Measurements from ENCODE around the gene CFHR1. TPM values are rescaled to one million over a fixed set of nuclear protein-coding genes. Genes with fewer than 3 reads are reported as not detected.
"Not testable (repeated sequence)": the region's sequence is repeated elsewhere in the genome, so short reads cannot be mapped to it uniquely, and the experiment has no call there.

Gene CFHR1
- total RNA-seq, result not detected
- total RNA-seq (2013), result not detected

DNA sequence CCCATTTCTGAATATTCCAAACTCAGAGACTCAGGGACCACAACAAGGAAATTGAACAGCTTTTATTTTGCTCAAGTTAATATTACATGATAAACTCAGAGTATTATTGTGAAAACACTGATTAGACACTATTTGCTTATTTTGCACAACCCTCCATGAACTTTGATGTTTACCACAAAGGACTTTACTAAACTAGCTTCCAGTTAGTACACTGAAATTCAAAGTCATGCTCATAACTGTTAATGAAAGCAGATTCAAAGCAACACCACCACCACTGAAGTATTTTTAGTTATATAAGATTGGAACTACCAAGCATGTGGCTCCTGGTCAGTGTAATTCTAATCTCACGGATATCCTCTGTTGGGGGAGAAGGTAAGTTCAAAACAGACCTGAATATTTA is at the start of gene CFHR1:
CFHR1 (plus strand) TSS at position 201 of the 400 bp plus-strand sequence; CDS start at position 315, 114 bp downstream.
- H3K27ac ChIP-seq (ENCODE audit: low read length); H3K4me1 Mint-ChIP-seq; DNase-seq; intact Hi-C loops (cut with micrococcal nuclease); H3K4me3 ChIP-seq (ENCODE audit: low read length); ATAC-seq; H3K36me3 ChIP-seq (ENCODE audit: control insufficient read depth, insufficient read depth, low read length); H3K4me1 ChIP-seq (ENCODE audit: control insufficient read depth, insufficient read depth, low read length); H3K4me3 Mint-ChIP-seq; H3K27me3 Mint-ChIP-seq (ENCODE audit: low read depth in 2 of 2); H3K27ac Mint-ChIP-seq; H3K9me3 Mint-ChIP-seq; H3K36me3 Mint-ChIP-seq; H3K9me3 ChIP-seq (ENCODE audit: control insufficient read depth, insufficient read depth, low read length); H3K27me3 ChIP-seq (ENCODE audit: control insufficient read depth, insufficient read depth, low read length): not testable (repeated sequence)
- WGBS (ENCODE audit: insufficient coverage), result no CpG with 5 or more reads among the region's 1 CpG

DNA sequence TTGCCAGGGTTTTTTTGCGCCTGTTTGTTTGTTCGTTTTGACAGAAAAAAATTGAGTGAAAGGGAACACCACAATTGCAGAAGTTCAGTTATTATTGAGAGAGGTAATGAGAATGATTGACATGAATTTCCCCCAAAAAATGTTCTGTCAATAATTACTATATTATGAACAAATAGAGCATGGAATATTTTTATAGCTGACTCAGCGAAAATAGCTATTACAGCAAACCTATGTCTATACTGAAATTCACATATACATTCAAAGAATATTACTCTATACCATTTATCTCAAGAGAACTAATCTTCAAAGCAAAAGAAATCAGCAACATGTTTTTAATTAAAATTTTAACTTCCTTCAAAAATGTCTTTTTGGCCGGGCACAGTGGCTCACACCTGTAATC is 49.7 kb upstream of the CFHR1 start:
- H3K27me3 ChIP-seq (ENCODE audit: control insufficient read depth, insufficient read depth, low read length); H3K9me3 ChIP-seq (ENCODE audit: control insufficient read depth, insufficient read depth, low read length); H3K4me3 ChIP-seq (ENCODE audit: low read length); H3K27me3 Mint-ChIP-seq (ENCODE audit: low read depth in 2 of 2); H3K4me1 Mint-ChIP-seq; H3K4me1 ChIP-seq (ENCODE audit: control insufficient read depth, insufficient read depth, low read length); H3K36me3 Mint-ChIP-seq; H3K4me3 Mint-ChIP-seq; H3K27ac ChIP-seq (ENCODE audit: low read length); H3K27ac Mint-ChIP-seq; ATAC-seq; DNase-seq; intact Hi-C loops (cut with micrococcal nuclease); H3K36me3 ChIP-seq (ENCODE audit: control insufficient read depth, insufficient read depth, low read length): not testable (repeated sequence)
- peaks cover 4 to 14% of the 10 kb centered on the region in 2 donors for H3K9me3 Mint-ChIP-seq
- WGBS (ENCODE audit: insufficient coverage), result 88% methylated on average over 2 of the region's 4 CpGs

DNA sequence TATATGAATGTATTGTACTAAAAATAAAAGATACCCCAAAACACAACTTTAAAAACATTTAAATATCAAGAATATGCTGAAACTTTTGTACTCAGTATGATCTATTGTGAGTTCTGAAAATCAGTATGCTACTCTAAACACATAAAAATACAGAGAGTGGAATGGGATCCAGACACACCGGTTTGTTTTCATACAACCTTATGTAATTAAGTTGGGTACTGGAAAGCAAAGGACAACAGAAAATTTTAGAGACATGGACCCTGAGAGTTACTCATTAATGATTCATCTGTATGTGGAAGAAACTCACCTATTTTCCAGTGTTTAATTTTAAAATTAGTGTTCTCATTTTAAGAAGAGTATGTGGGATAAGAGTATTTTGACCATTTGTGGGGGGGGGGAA is 45.8 kb upstream of the CFHR1 start:
- Mint-ChIP-seq H3K27me3 (ENCODE audit: low read depth in 2 of 2) (no peaks in the 10 kb centered on the region), H3K36me3 (no peaks in the 10 kb centered on the region), H3K9me3 (peaks cover 4 to 9% of the 10 kb centered on the region in 2 donors), H3K4me1 (no peaks in the 10 kb centered on the region), H3K4me3 (no peak overlapping the region), H3K27ac (no peak overlapping the region)
- Histone ChIP-seq H3K9me3 (ENCODE audit: control insufficient read depth, insufficient read depth, low read length) (no peaks in the 10 kb centered on the region), H3K4me1 (ENCODE audit: control insufficient read depth, insufficient read depth, low read length) (no peaks in the 10 kb centered on the region), H3K27ac (ENCODE audit: low read length) (no peak overlapping the region), H3K36me3 (ENCODE audit: control insufficient read depth, insufficient read depth, low read length) (no peaks in the 10 kb centered on the region), H3K27me3 (ENCODE audit: control insufficient read depth, insufficient read depth, low read length) (no peaks in the 10 kb centered on the region), H3K4me3 (ENCODE audit: low read length) (no peak overlapping the region)
- DNase-seq (no peak), ATAC-seq (no peak)
- TF ChIP-seq, protein P1, sequence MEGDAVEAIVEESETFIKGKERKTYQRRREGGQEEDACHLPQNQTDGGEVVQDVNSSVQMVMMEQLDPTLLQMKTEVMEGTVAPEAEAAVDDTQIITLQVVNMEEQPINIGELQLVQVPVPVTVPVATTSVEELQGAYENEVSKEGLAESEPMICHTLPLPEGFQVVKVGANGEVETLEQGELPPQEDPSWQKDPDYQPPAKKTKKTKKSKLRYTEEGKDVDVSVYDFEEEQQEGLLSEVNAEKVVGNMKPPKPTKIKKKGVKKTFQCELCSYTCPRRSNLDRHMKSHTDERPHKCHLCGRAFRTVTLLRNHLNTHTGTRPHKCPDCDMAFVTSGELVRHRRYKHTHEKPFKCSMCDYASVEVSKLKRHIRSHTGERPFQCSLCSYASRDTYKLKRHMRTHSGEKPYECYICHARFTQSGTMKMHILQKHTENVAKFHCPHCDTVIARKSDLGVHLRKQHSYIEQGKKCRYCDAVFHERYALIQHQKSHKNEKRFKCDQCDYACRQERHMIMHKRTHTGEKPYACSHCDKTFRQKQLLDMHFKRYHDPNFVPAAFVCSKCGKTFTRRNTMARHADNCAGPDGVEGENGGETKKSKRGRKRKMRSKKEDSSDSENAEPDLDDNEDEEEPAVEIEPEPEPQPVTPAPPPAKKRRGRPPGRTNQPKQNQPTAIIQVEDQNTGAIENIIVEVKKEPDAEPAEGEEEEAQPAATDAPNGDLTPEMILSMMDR (IDR thresholded peaks at IDR 0.05), result no peak
- WGBS (ENCODE audit: insufficient coverage), result 80% methylated on average over 1 of the region's 1 CpG
- intact Hi-C loops (cut with micrococcal nuclease), result no loop called here

DNA sequence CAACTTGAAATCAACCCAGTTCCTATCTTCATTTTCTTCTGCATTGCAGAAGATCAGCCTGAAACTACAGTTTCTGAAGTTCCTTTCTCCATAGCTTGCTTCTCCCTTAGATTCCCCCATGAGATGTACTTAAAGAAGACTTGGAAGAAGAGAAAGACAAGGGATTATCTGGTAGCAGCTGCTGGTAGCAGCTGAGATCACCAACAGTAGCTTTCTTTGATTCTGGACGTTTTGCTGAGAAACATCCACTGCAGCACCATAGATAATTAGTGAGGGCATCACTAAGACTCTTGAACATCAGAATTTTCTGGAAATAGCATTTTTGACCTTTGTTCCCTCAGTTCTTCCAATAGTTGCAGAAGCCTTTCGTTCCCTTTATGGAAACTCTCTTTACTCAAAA is 45.4 kb upstream of the CFHR1 start:
- no peak overlapping the region for H3K27ac Mint-ChIP-seq
- Histone ChIP-seq H3K36me3 (ENCODE audit: control insufficient read depth, insufficient read depth, low read length) (no peaks in the 10 kb centered on the region), H3K27me3 (ENCODE audit: control insufficient read depth, insufficient read depth, low read length) (no peaks in the 10 kb centered on the region), H3K4me3 (ENCODE audit: low read length) (no peak overlapping the region), H3K27ac (ENCODE audit: low read length) (no peak overlapping the region), H3K4me1 (ENCODE audit: control insufficient read depth, insufficient read depth, low read length) (no peaks in the 10 kb centered on the region), H3K9me3 (ENCODE audit: control insufficient read depth, insufficient read depth, low read length) (no peaks in the 10 kb centered on the region)
- intact Hi-C loops (cut with micrococcal nuclease), result no loop called here
- TF ChIP-seq, protein P1 (IDR thresholded peaks at IDR 0.05), result no peak
- peaks cover 5 to 11% of the 10 kb centered on the region in 2 donors for H3K9me3 Mint-ChIP-seq
- WGBS (ENCODE audit: insufficient coverage), result 43% methylated on average over 1 of the region's 2 CpGs
- H3K36me3 Mint-ChIP-seq, result no peaks in the 10 kb centered on the region
- H3K27me3 Mint-ChIP-seq (ENCODE audit: low read depth in 2 of 2), result no peaks in the 10 kb centered on the region
- H3K4me1 Mint-ChIP-seq, result no peaks in the 10 kb centered on the region
- ATAC-seq, result no peak
- no peak for DNase-seq
- H3K4me3 Mint-ChIP-seq, result no peak overlapping the region

DNA sequence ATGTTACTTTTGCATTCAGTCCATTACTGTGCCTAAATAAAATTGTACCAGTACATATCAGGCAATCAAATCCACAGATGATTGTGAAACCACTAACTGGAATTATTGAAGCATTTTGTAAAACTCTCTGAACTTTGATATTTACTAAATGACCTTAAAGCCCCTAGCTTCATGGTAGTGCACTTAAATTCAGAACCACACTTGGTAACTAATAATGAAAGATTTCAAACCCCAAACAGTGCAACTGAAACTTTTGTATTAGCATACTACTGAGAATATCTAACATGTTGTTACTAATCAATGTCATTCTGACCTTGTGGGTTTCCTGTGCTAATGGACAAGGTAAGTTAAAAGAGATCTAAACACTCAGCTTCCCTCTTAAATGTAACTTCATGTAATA is 44.9 kb upstream of the CFHR1 start, which contains the start of gene CFHR3:
CFHR3 (plus strand) TSS at position 238 of the 400 bp plus-strand sequence; CDS start at position 285, 47 bp downstream.
- Histone ChIP-seq H3K4me3 (ENCODE audit: low read length) (no peak within 1 kb of the TSS), H3K36me3 (ENCODE audit: control insufficient read depth, insufficient read depth, low read length) (no peaks in the 10 kb centered on the region), H3K27me3 (ENCODE audit: control insufficient read depth, insufficient read depth, low read length) (no peaks in the 10 kb centered on the region), H3K27ac (ENCODE audit: low read length) (no peak within 1 kb of the TSS), H3K9me3 (ENCODE audit: control insufficient read depth, insufficient read depth, low read length) (no peaks in the 10 kb centered on the region), H3K4me1 (ENCODE audit: control insufficient read depth, insufficient read depth, low read length) (no peaks in the 10 kb centered on the region)
- ATAC-seq, result no peak
- intact Hi-C loops (cut with micrococcal nuclease), result no loop called here
- Mint-ChIP-seq H3K9me3 (peaks cover 5 to 12% of the 10 kb centered on the region in 2 donors), H3K36me3 (no peaks in the 10 kb centered on the region), H3K4me3 (no peak within 1 kb of the TSS), H3K27me3 (ENCODE audit: low read depth in 2 of 2) (no peaks in the 10 kb centered on the region), H3K4me1 (no peaks in the 10 kb centered on the region), H3K27ac (no peak within 1 kb of the TSS)
- no peak for DNase-seq
- TF ChIP-seq, protein P1 (IDR thresholded peaks at IDR 0.05), result no peak

Measured in natural killer cell (primary cell).